GM13976 (cell line): ENCODE data around the gene APCDD1L.

Experiments used
- DNase-seq: peaks from one replicate; pipeline ENCODE4 v3.0.0; 2012; ENCODE audit warnings: low spot score
- CTCF ChIP-seq: IDR thresholded peaks from 2 replicates; pipeline ENCODE4 v1.5.1; 2012; ENCODE audit warnings: borderline replicate concordance, mild to moderate bottlenecking; ENCODE audit not compliant: insufficient read depth; ENCODE audit errors: extremely low read depth, missing control alignments, control extremely low read depth
- in situ Hi-C: fragments of 300-500 bp; cut with MboI; formaldehyde crosslinking; loops from one replicate; pipeline ENCODE4 v1.12.0; 2022; ENCODE audit warnings: low sequenced_read_pairs, mixed read lengths, inconsistent platforms; ENCODE audit not compliant: unreplicated experiment

Gene APCDD1L

GRCh38 chr20:58515233-58516212, at the start of gene APCDD1L:
TSS of gene APCDD1L (minus strand) at chr20:58515399. CDS start at chr20:58514707, 692 bp downstream.
- no peak for DNase-seq
- in situ Hi-C loops: no loop called here
- no peak for TF ChIP-seq CTCF

- no peak for DNase-seq
- no peak for TF ChIP-seq CTCF
- in situ Hi-C loops: no loop called here
Measured at GRCh38 chr20:58559368-58559729, 44.1 kb upstream of the APCDD1L start.

GRCh38 chr20:58558486-58559367, 43.5 kb upstream of the APCDD1L start:
- no peak for DNase-seq
- in situ Hi-C loops: no loop called here
- no peak for TF ChIP-seq CTCF

GRCh38 chr20:58557733-58558342, 42.6 kb upstream of the APCDD1L start:
- in situ Hi-C loops: no loop called here
- no peak for TF ChIP-seq CTCF

GRCh38 chr20:58556961-58557360, 41.8 kb upstream of the APCDD1L start:
- in situ Hi-C loops: no loop called here
- no peak for DNase-seq
- no peak for TF ChIP-seq CTCF

More at GRCh38 chr20:58557733-58558342, 42.6 kb upstream of the APCDD1L start:
- no peak for DNase-seq
